HL-60 (cell line): ENCODE measurements around the gene NKX2-3.

Experiments used
- DNase-seq, 2 experiments: peaks; one replicate each; pipeline ENCODE4 v3.0.0-alpha.2; 2010 to 2020; ENCODE audit warnings: low read depth in 1 of 2, low spot score in 1 of 2
- H3K27ac ChIP-seq: fragments of 250-450 bp; sonication (Bioruptor Pico); replicated peaks from 2 replicates; pipeline ENCODE4 v1.5.1; 2020; ENCODE audit warnings: mild to moderate bottlenecking, moderate library complexity
- H3K27me3 ChIP-seq: fragments of 250-450 bp; sonication (Bioruptor Pico); 2 replicates; pipeline ENCODE4 v1.5.1; 2021; ENCODE audit warnings: mild to moderate bottlenecking, moderate library complexity; ENCODE audit not compliant: insufficient read depth, poor library complexity, severe bottlenecking
- H3K4me3 ChIP-seq: replicated peaks from 2 replicates; pipeline ENCODE4 v1.5.1; 2011; ENCODE audit warnings: mild to moderate bottlenecking, control low read depth, low read length; ENCODE audit not compliant: insufficient read depth
- CTCF ChIP-seq: IDR thresholded peaks from one replicate; pipeline ENCODE4 v1.5.1; 2011; ENCODE audit warnings: low read length, control low read depth, inconsistent platforms; ENCODE audit not compliant: insufficient read depth
- GABPA ChIP-seq: IDR thresholded peaks from 2 replicates; pipeline ENCODE4 v1.6.1; 2012; ENCODE audit warnings: low read depth
- POLR2AphosphoS5 ChIP-seq: IDR thresholded peaks from 2 replicates; pipeline ENCODE4 v1.6.1; 2012; ENCODE audit warnings: low read depth
- REST ChIP-seq: IDR thresholded peaks from 2 replicates; pipeline ENCODE4 v1.6.1; 2012; ENCODE audit warnings: low read depth; ENCODE audit not compliant: insufficient replicate concordance
- SPI1 ChIP-seq: IDR thresholded peaks from 2 replicates; pipeline ENCODE4 v1.6.1; 2012; ENCODE audit warnings: low read depth, mild to moderate bottlenecking, borderline replicate concordance

NKX2-3 gene

GRCh38 chr10:99539120-99539519 lies 6.4 kb downstream of the NKX2-3 start:
- TF ChIP-seq SPI1 (no peak), REST (no peak), GABPA (no peak), CTCF (no peak), POLR2AphosphoS5 (no peak)
- no peak for DNase-seq
- H3K27me3 ChIP-seq = peaks cover 70% of the 10 kb centered on the region

GRCh38 chr10:99539820-99540219 lies 7.1 kb downstream of the NKX2-3 start:
- peaks cover 63% of the 10 kb centered on the region for H3K27me3 ChIP-seq
- no peak for DNase-seq
- TF ChIP-seq GABPA = no peak
- no peak for TF ChIP-seq CTCF
- no peak for TF ChIP-seq SPI1
- no peak for TF ChIP-seq POLR2AphosphoS5
- TF ChIP-seq REST = no peak
- H3K27ac ChIP-seq = no peak overlapping the region
- H3K4me3 ChIP-seq = no peak overlapping the region

More at GRCh38 chr10:99539120-99539519, 6.4 kb downstream of the NKX2-3 start:
- Histone ChIP-seq H3K4me3 (no peak overlapping the region), H3K27ac (no peak overlapping the region)

GRCh38 chr10:99540306-99540656 lies 7.5 kb downstream of the NKX2-3 start:
- Histone ChIP-seq H3K27me3 (peaks cover 60% of the 10 kb centered on the region), H3K4me3 (no peak overlapping the region)
- no peak for DNase-seq

More at GRCh38 chr10:99540306-99540656, 7.5 kb downstream of the NKX2-3 start:
- no peak overlapping the region for H3K27ac ChIP-seq
- no peak for TF ChIP-seq POLR2AphosphoS5
- no peak for TF ChIP-seq CTCF
- TF ChIP-seq GABPA = no peak
- TF ChIP-seq REST = no peak
- TF ChIP-seq SPI1 = no peak
